ENCODE measurements around the gene MEGF9. TPM values are rescaled to one million over a fixed set of nuclear protein-coding genes. Genes with fewer than 3 reads are reported as not detected.

The MEGF9 gene
- total and polyA plus RNA-seq, 2 donors (not counting 1 experiment from before 2014, with no cell fraction given), result 3.5 to 11.3 TPM

DNA sequence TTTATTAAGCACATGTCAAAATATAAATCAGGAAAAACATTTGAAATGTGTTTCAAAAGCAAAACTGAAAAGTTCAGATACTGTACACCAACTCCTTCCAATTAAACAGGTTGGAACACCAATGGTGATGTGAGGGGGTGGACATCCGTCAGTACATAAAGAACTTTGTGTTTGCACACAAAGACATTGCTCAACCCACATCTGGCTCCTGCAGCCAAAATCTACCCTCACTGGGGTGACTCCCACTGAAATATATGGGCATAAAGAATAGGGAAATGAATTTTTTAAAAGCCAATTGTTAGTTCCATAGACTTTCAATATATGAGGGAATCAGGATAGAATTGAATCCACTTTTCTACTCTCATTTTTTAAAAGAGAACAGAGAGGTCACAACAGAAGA is 63.9 kb downstream of the MEGF9 start:
- peaks cover 10% of the 10 kb centered on the region for H3K79me2 ChIP-seq (ENCODE audit: control insufficient read depth, insufficient read depth, low read length)
- Mint-ChIP-seq H3K9me3 (ENCODE audit: insufficient read depth) (no peaks in the 10 kb centered on the region), H3K27me3 (no peaks in the 10 kb centered on the region), H3K4me1 (no peaks in the 10 kb centered on the region), H3K4me3 (no peak overlapping the region), H3K27ac (no peak overlapping the region)
- no peak overlapping the region for H2AFZ ChIP-seq (ENCODE audit: insufficient read depth, low read depth, low read length, poor library complexity, severe bottlenecking)
- POLR2A ChIA-PET, result no interaction called here
- ATAC-seq (ENCODE audit: low read depth) (no peak), DNase-seq (no peak)
- H3K4me3 ChIP-seq (ENCODE audit: control extremely low read depth in 1 of 5, extremely low read depth in 1 of 5, insufficient read depth in 1 of 5, low read depth in 2 of 5, low read length in 4 of 5), result no peak overlapping the region
- no CpG with 5 or more reads among the region's 1 CpG for WGBS (ENCODE audit: insufficient coverage)
- H3K27ac ChIP-seq (ENCODE audit: low read length in 2 of 2), result no peak overlapping the region
- no peaks in the 10 kb centered on the region for H3K27me3 ChIP-seq (replicated peaks in 1 of 4; ENCODE audit: control extremely low read depth in 1 of 4, control insufficient read depth in 3 of 4, insufficient read depth in 4 of 4, low read length in 3 of 4)
- H4K20me1 ChIP-seq (ENCODE audit: control insufficient read depth, insufficient read depth, low read length, poor library complexity, severe bottlenecking), result no peaks in the 10 kb centered on the region
- no peak for TF ChIP-seq EZH2 (IDR thresholded peaks at IDR 0.05; ENCODE audit: borderline replicate concordance, insufficient read depth, low read depth, low read length, poor library complexity, severe bottlenecking)
- TF ChIP-seq, protein P1, sequence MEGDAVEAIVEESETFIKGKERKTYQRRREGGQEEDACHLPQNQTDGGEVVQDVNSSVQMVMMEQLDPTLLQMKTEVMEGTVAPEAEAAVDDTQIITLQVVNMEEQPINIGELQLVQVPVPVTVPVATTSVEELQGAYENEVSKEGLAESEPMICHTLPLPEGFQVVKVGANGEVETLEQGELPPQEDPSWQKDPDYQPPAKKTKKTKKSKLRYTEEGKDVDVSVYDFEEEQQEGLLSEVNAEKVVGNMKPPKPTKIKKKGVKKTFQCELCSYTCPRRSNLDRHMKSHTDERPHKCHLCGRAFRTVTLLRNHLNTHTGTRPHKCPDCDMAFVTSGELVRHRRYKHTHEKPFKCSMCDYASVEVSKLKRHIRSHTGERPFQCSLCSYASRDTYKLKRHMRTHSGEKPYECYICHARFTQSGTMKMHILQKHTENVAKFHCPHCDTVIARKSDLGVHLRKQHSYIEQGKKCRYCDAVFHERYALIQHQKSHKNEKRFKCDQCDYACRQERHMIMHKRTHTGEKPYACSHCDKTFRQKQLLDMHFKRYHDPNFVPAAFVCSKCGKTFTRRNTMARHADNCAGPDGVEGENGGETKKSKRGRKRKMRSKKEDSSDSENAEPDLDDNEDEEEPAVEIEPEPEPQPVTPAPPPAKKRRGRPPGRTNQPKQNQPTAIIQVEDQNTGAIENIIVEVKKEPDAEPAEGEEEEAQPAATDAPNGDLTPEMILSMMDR (IDR thresholded peaks at IDR 0.05), result no peak
- no peak overlapping the region for H3K9ac ChIP-seq (ENCODE audit: low read length)
- no peaks in the 10 kb centered on the region for H3K9me3 ChIP-seq (ENCODE audit: control extremely low read depth in 1 of 3, control insufficient read depth in 2 of 3, insufficient read depth in 1 of 3, low read length in 2 of 3)
- no peak overlapping the region for H3K4me2 ChIP-seq (replicated peaks; ENCODE audit: low read depth, low read length, poor library complexity, severe bottlenecking)
- H3K36me3 ChIP-seq (replicated peaks in 1 of 2; ENCODE audit: control extremely low read depth in 1 of 2, control insufficient read depth in 1 of 2, extremely low read depth in 1 of 2, insufficient read depth in 2 of 2, low read length in 1 of 2), result no peaks in the 10 kb centered on the region
- CTCF ChIA-PET, result no interaction called here
- intact Hi-C loops (cut with micrococcal nuclease), result no loop called here
- no peaks in the 10 kb centered on the region for H3K4me1 ChIP-seq (ENCODE audit: control insufficient read depth in 2 of 2, insufficient read depth in 2 of 2, low read length in 2 of 2)

DNA sequence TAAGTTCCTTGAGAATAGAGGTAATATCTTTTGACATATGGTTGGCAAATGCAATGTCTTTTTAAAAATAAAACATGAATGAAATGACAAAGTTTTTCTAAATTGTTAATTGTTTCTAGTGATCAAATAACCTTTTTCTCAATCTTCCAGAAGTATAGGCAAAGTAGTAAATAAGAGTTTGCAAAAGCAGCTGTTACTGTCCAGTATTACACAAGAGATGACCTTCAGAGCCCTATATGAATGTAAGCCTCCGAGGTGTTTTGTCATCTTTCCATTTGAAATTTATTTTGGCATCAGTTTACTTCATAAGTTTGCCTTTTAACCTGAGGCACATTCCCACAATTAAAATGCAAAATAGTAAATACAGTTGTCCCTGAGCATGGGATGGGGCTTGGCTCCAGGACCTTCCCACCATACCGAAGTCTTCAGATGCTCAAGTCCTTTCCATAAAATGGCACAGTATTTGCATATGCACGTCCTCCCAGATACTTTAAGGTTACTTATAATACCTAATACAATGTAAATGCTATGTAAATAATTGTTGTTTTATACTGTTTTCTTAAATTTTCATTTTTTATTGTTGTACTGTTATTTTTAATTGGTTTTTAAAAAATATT is 65.6 kb downstream of the MEGF9 start:
- ATAC-seq (ENCODE audit: low read depth) (no peak), DNase-seq (no peak)
- POLR2A ChIA-PET, result no interaction called here
- no peaks in the 10 kb centered on the region for H3K27me3 Mint-ChIP-seq
- Histone ChIP-seq H3K36me3 (replicated peaks in 1 of 2; ENCODE audit: control extremely low read depth in 1 of 2, control insufficient read depth in 1 of 2, extremely low read depth in 1 of 2, insufficient read depth in 2 of 2, low read length in 1 of 2) (no peaks in the 10 kb centered on the region), H3K9me3 (ENCODE audit: control extremely low read depth in 1 of 3, control insufficient read depth in 2 of 3, insufficient read depth in 1 of 3, low read length in 2 of 3) (no peaks in the 10 kb centered on the region), H3K27me3 (replicated peaks in 1 of 4; ENCODE audit: control extremely low read depth in 1 of 4, control insufficient read depth in 3 of 4, insufficient read depth in 4 of 4, low read length in 3 of 4) (no peaks in the 10 kb centered on the region), H3K4me3 (ENCODE audit: control extremely low read depth in 1 of 5, extremely low read depth in 1 of 5, insufficient read depth in 1 of 5, low read depth in 2 of 5, low read length in 4 of 5) (no peak overlapping the region), H3K4me2 (replicated peaks; ENCODE audit: low read depth, low read length, poor library complexity, severe bottlenecking) (no peak overlapping the region), H3K4me1 (ENCODE audit: control insufficient read depth in 2 of 2, insufficient read depth in 2 of 2, low read length in 2 of 2) (no peaks in the 10 kb centered on the region), H3K27ac (ENCODE audit: low read length in 2 of 2) (no peak overlapping the region), H3K9ac (ENCODE audit: low read length) (no peak overlapping the region), H3K79me2 (ENCODE audit: control insufficient read depth, insufficient read depth, low read length) (peaks cover 8% of the 10 kb centered on the region), H2AFZ (ENCODE audit: insufficient read depth, low read depth, low read length, poor library complexity, severe bottlenecking) (no peak overlapping the region), H4K20me1 (ENCODE audit: control insufficient read depth, insufficient read depth, low read length, poor library complexity, severe bottlenecking) (no peaks in the 10 kb centered on the region)
- no peaks in the 10 kb centered on the region for H3K4me1 Mint-ChIP-seq
- no peak overlapping the region for H3K27ac Mint-ChIP-seq
- CTCF ChIA-PET, result no interaction called here
- H3K4me3 Mint-ChIP-seq, result no peak overlapping the region
- no peaks in the 10 kb centered on the region for H3K9me3 Mint-ChIP-seq (ENCODE audit: insufficient read depth)
- no peak for TF ChIP-seq EZH2 (IDR thresholded peaks at IDR 0.05; ENCODE audit: borderline replicate concordance, insufficient read depth, low read depth, low read length, poor library complexity, severe bottlenecking)
- TF ChIP-seq, protein P1 (IDR thresholded peaks at IDR 0.05), result no peak
- intact Hi-C loops (cut with micrococcal nuclease), result no loop called here
- WGBS (ENCODE audit: insufficient coverage), result no CpG with 5 or more reads among the region's 3 CpGs
